ENCODE results near the gene PHRF1.

Gene PHRF1

DNA sequence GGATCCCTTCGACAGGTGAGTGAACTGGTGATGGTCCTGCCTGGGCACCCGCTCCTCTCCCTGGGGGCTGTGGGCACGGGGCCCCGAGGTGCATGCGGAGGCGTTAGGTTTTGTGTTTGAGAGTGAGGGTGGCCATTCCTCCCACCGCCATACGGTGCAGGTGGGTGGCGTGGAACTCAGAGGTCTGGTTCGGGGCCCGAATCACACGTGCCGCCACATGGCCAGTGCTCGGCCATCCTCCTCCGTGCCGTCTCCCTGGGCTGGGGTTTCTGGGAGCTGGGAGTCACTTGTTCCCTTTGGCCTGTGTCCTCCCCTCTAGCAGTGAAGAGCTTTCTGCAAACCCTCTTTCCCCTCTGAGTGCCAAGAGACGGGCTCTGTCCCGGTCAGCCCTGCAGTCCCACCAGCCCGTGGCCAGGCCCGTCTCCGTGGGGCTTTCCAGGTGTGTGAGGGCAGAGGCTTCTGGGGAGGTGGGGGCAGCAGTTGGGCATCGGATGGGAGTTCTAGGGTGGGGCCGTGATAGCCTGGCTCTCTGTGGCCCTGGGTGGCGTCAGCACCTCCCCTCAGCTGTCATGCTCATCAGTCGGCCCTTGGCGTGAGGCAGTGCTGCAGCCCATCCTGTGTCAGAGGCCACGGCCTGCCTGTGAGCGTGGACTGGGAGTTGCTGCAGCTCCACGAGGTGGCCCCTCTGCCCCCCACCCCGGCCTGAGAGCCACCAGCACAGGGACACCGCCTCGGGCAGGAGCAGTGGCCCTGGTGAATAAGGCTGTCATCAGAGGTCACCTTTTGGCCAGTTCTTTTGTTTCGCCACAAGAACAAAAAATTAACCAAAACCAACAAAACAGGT lies 29.2 kb downstream of the PHRF1 start:
- TF ChIP-seq CTCF (IDR thresholded peaks at IDR 0.05; ENCODE audit: insufficient read depth, low read depth, low read length, missing control alignments) = no peak
- H3K4me3 ChIP-seq (ENCODE audit: low read length) = no peak overlapping the region
- DNase-seq (ENCODE audit: low read depth) = no peak

DNA sequence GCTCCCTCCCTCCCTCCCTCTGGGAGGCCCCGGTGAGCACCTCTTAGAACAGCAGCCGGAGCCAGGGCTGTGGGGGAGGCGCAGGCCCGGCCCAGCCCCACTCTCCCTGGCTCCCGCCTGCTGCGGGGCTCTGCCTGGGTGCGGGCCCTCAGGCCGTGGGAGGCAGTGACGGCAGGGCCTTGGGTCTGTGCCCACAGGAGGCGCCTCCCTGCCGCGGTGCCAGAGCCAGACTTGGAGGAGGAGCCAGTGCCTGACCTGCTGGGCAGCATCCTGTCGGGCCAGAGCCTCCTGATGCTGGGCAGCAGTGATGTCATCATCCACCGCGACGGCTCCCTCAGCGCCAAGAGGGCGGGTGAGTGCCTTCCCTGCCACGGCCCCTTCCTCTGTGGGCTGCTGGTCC lies 30.0 kb downstream of the PHRF1 start:
- DNase-seq (ENCODE audit: low read depth) = peak; percentile 66
- no peak for TF ChIP-seq CTCF (IDR thresholded peaks at IDR 0.05; ENCODE audit: insufficient read depth, low read depth, low read length, missing control alignments)
- H3K4me3 ChIP-seq (ENCODE audit: low read length) = no peak overlapping the region

DNA sequence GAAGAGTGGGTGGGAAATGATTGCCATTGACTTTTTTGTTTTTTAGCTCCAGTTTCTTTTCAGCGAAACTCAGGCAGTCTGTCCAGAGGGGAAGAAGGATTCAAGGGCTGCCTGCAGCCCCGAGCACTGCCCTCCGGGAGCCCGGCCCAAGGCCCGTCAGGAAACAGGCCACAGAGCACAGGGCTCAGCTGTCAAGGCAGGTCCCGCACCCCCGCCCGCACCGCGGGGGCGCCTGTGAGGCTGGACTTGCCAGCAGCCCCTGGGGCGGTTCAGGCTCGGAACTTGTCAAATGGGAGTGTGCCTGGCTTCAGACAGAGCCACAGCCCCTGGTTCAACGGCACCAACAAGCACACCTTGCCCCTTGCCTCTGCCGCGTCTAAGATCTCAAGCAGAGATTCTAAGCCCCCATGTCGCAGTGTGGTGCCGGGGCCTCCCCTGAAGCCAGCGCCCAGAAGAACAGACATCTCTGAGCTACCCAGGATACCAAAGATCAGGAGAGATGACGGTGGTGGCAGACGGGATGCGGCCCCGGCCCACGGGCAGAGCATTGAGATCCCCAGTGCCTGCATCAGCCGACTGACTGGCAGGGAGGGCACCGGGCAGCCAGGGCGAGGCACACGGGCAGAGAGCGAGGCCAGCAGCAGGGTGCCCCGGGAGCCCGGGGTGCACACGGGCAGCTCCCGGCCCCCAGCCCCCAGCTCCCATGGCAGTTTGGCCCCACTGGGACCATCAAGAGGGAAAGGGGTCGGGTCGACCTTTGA lies 30.9 kb downstream of the PHRF1 start:
- no peak overlapping the region for H3K4me3 ChIP-seq (ENCODE audit: low read length)
- TF ChIP-seq CTCF (IDR thresholded peaks at IDR 0.05; ENCODE audit: insufficient read depth, low read depth, low read length, missing control alignments) = no peak
- no peak for DNase-seq (ENCODE audit: low read depth)

DNA sequence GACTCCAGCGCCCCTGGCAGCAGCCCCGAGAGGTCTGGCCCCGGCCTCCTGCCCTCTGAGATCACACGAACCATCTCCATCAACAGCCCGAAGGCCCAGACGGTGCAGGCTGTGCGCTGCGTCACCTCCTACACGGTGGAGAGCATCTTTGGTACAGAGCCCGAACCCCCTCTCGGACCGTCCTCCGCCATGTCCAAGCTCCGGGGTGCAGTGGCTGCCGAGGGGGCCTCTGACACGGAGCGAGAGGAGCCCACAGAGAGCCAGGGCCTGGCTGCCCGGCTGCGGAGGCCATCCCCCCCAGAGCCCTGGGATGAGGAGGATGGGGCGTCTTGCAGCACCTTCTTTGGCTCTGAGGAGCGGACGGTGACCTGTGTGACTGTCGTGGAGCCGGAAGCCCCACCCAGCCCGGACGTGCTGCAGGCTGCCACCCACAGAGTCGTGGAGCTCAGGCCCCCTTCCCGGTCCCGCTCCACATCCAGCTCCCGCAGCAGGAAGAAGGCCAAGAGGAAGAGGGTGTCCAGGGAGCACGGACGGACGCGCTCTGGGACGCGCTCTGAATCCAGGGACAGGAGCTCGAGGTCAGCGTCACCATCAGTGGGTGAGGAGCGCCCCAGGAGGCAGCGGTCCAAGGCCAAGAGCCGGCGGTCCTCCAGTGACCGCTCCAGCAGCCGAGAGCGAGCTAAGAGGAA lies 31.8 kb downstream of the PHRF1 start:
- DNase-seq (ENCODE audit: low read depth) = no peak
- no peak for TF ChIP-seq CTCF (IDR thresholded peaks at IDR 0.05; ENCODE audit: insufficient read depth, low read depth, low read length, missing control alignments)
- no peak overlapping the region for H3K4me3 ChIP-seq (ENCODE audit: low read length)

DNA sequence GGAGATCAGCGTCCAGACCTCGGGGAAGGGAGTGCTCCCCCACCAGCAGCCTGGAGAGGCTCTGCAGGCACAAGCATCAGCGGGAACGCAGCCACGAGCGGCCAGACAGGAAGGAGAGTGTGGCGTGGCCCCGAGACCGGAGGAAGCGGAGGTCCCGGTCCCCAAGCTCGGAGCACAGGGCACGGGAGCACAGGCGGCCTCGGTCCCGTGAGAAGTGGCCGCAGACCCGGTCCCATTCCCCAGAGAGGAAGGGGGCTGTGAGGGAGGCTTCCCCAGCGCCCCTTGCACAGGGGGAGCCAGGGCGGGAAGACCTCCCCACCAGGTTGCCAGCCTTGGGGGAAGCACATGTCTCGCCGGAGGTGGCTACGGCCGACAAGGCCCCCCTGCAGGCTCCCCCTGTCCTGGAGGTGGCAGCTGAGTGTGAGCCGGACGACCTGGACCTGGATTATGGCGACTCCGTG lies 32.6 kb downstream of the PHRF1 start:
- TF ChIP-seq CTCF (IDR thresholded peaks at IDR 0.05; ENCODE audit: insufficient read depth, low read depth, low read length, missing control alignments) = no peak
- no peak overlapping the region for H3K4me3 ChIP-seq (ENCODE audit: low read length)
- DNase-seq (ENCODE audit: low read depth) = no peak

GRCh38 chr11:609341-609811 lies 33.1 kb downstream of the PHRF1 start:
- no peak for DNase-seq (ENCODE audit: low read depth)
- TF ChIP-seq CTCF (IDR thresholded peaks at IDR 0.05; ENCODE audit: insufficient read depth, low read depth, low read length, missing control alignments) = no peak

More at GRCh38 chr11:609341-609811, 33.1 kb downstream of the PHRF1 start:
- H3K4me3 ChIP-seq (ENCODE audit: low read length) = no peak overlapping the region

Data from epithelial cell of esophagus (primary cell).